Tibial artery (tissue), 4 donors: ENCODE results near the gene CD276.
"Not testable (repeated sequence)": the region's sequence is repeated elsewhere in the genome, so short reads cannot be mapped to it uniquely, and the experiment has no call there.

Experiments
- DNase-seq, 2 donors: peaks; one replicate each; pipeline ENCODE4 v3.0.0-alpha.2; 2019
- H3K27ac ChIP-seq, 2 donors: fragments of 200-600 bp; sonication (generic) in 1 of 2; 1 replicate in 1 of 2; 2 replicates in 1 of 2; pipeline ENCODE4 v1.5.1; 2018 to 2019; ENCODE audit warnings: mild to moderate bottlenecking in 1 of 2
- H3K27me3 ChIP-seq, 2 donors: fragments of 200-600 bp; sonication (generic) in 1 of 2; one replicate each; pipeline versions ENCODE4 v1.5.1 to v1.6.0; 2016 to 2019
- H3K36me3 ChIP-seq, 3 donors: fragments of 200-600 bp; sonication (generic) in 2 of 3; one replicate each; pipeline ENCODE4 v1.5.1; 2016 to 2019; ENCODE audit warnings: mild to moderate bottlenecking in 2 of 3
- H3K4me1 ChIP-seq, 4 donors: fragments of 200-600 bp; sonication (generic) in 2 of 4; 1 replicate in 3 of 4; 2 replicates in 1 of 4; pipeline ENCODE4 v1.5.1; 2016 to 2019
- H3K4me3 ChIP-seq, 2 donors: fragments of 200-600 bp; sonication (generic) in 1 of 2; 1 replicate in 1 of 2; 2 replicates in 1 of 2; pipeline ENCODE4 v1.5.1; 2018 to 2019; ENCODE audit warnings: mild to moderate bottlenecking in 2 of 2
- H3K9me3 ChIP-seq, 3 donors: fragments of 200-600 bp; sonication (generic) in 1 of 3; one replicate each; pipeline ENCODE4 v1.5.1; 2016 to 2019
- CTCF ChIP-seq, 2 experiments: fragments of 200-600 bp in 1 of 2; fragments of 450-650 bp in 1 of 2; IDR thresholded peaks; one replicate each; pipeline ENCODE4 v1.5.1; 2017 to 2019; ENCODE audit warnings: antibody characterized with exemption in 2 of 2, mild to moderate bottlenecking in 1 of 2, moderate library complexity in 1 of 2
- intact Hi-C: fragments of 100-400 bp; cut with DNase I; formaldehyde crosslinking; loops from one replicate; pipeline ENCODE4 v1.15.0; 2023; ENCODE audit warnings: low total_unique reads

The CD276 gene

GRCh38 chr15:73718694-73719093 is 34.5 kb downstream of the CD276 start:
- Histone ChIP-seq H3K9me3 (no peaks in the 10 kb centered on the region), H3K4me1 (peaks cover 0 to 13% (median 6%) of the 10 kb centered on the region in 4 donors), H3K27me3 (no peaks in the 10 kb centered on the region), H3K4me3 (no peak overlapping the region), H3K36me3 (peaks cover 1 to 10% (median 9%) of the 10 kb centered on the region in 3 donors), H3K27ac (no peak overlapping the region)
- intact Hi-C loops = no loop called here
- TF ChIP-seq CTCF (IDR thresholded peaks at IDR 0.05) = no peak
- no peak for DNase-seq

GRCh38 chr15:73722425-73722824 is 38.2 kb downstream of the CD276 start:
- H3K4me3 ChIP-seq = no peak overlapping the region
- no peak for TF ChIP-seq CTCF (IDR thresholded peaks at IDR 0.05)
- no peak for DNase-seq
- peaks cover 0 to under 1% (median 0%) of the 10 kb centered on the region in 4 donors for H3K4me1 ChIP-seq
- no peaks in the 10 kb centered on the region for H3K27me3 ChIP-seq
- intact Hi-C loops = no loop called here
- no peaks in the 10 kb centered on the region for H3K36me3 ChIP-seq
- H3K27ac ChIP-seq = no peak overlapping the region
- H3K9me3 ChIP-seq = no peaks in the 10 kb centered on the region

GRCh38 chr15:73723191-73723590 is 39.0 kb downstream of the CD276 start:
- Histone ChIP-seq H3K4me1 (no peaks in the 10 kb centered on the region), H3K27me3 (no peaks in the 10 kb centered on the region), H3K36me3 (no peaks in the 10 kb centered on the region), H3K27ac (no peak overlapping the region), H3K9me3 (no peaks in the 10 kb centered on the region), H3K4me3 (no peak overlapping the region)
- intact Hi-C loops = no loop called here
- TF ChIP-seq CTCF (IDR thresholded peaks at IDR 0.05) = no peak
- DNase-seq = no peak

GRCh38 chr15:73724212-73724611 is 40.0 kb downstream of the CD276 start:
- TF ChIP-seq CTCF (IDR thresholded peaks at IDR 0.05) = no peak
- Histone ChIP-seq H3K4me1 (no peaks in the 10 kb centered on the region), H3K4me3 (no peak overlapping the region), H3K9me3 (no peaks in the 10 kb centered on the region), H3K36me3 (no peaks in the 10 kb centered on the region), H3K27ac (no peak overlapping the region), H3K27me3 (no peaks in the 10 kb centered on the region)
- intact Hi-C loops = no loop called here
- DNase-seq = no peak

GRCh38 chr15:73727330-73727976 is 43.3 kb downstream of the CD276 start:
- no peak for DNase-seq
- intact Hi-C loops = no loop called here
- no peak for TF ChIP-seq CTCF (IDR thresholded peaks at IDR 0.05)
- Histone ChIP-seq H3K27ac (no peak overlapping the region), H3K4me3 (no peak overlapping the region), H3K27me3 (peaks cover 0 to 1% of the 10 kb centered on the region in 2 donors), H3K9me3 (no peaks in the 10 kb centered on the region), H3K4me1 (no peaks in the 10 kb centered on the region), H3K36me3 (no peaks in the 10 kb centered on the region)

GRCh38 chr15:73732051-73732450 is 47.9 kb downstream of the CD276 start:
- H3K4me1 ChIP-seq, DNase-seq, H3K36me3 ChIP-seq, H3K9me3 ChIP-seq, intact Hi-C loops, H3K4me3 ChIP-seq, H3K27ac ChIP-seq: not testable (repeated sequence)
- H3K27me3 ChIP-seq = peaks cover 0 to 37% of the 10 kb centered on the region in 2 donors
